SK-N-SH treated with all-trans-retinoic acid at 6 μM for 48 hours (cell line): ENCODE data around the gene ARHGAP30.

Experiments
- CREB5 ChIP-seq: fragments of 250-450 bp; sonication (Bioruptor Pico); IDR thresholded peaks from 2 replicates; pipeline ENCODE4 v1.5.1; 2020; ENCODE audit warnings: low read depth, mild to moderate bottlenecking, moderate library complexity
- CSDC2 ChIP-seq: fragments of 250-450 bp; sonication (Bioruptor Pico); IDR thresholded peaks from 2 replicates; pipeline ENCODE4 v1.5.0; 2020; ENCODE audit warnings: mild to moderate bottlenecking, moderate library complexity
- TCF4 ChIP-seq: fragments of 250-450 bp; sonication (Bioruptor Pico); IDR thresholded peaks from 2 replicates; pipeline ENCODE4 v1.8.0; 2021; ENCODE audit warnings: mild to moderate bottlenecking, moderate library complexity, borderline replicate concordance
- TSHZ2 ChIP-seq: fragments of 250-450 bp; sonication (Bioruptor Pico); IDR thresholded peaks from 2 replicates; pipeline ENCODE4 v1.5.0; 2020; ENCODE audit warnings: mild to moderate bottlenecking, moderate library complexity

DNA sequence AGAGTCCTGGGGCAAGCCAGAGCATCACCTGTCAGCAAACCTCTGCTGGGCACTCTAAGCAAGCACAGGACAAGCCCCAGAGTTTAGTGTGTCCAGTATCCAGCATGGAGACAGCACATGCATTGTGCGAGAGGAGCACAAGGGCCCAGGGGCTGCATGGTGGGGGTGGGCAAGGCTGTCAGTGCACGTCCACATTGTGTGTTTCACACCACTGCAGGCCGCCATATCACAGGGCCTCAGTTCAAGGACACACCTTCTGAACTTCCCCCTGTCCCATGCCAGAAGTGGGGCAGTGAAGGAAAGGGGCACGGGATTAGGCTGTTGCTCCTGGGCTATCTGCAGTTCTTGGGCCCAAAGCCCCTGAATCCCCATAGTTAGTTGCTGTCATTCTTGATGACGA lies 30.1 kb downstream of the ARHGAP30 start:
- TF ChIP-seq TSHZ2 (CRISPR knock-in tag), result no peak
- no peak for TF ChIP-seq TCF4 (CRISPR knock-in tag)
- no peak for TF ChIP-seq CSDC2 (CRISPR knock-in tag)
- no peak for TF ChIP-seq CREB5
